ENCODE data around the gene PTPN22.

Gene PTPN22

DNA sequence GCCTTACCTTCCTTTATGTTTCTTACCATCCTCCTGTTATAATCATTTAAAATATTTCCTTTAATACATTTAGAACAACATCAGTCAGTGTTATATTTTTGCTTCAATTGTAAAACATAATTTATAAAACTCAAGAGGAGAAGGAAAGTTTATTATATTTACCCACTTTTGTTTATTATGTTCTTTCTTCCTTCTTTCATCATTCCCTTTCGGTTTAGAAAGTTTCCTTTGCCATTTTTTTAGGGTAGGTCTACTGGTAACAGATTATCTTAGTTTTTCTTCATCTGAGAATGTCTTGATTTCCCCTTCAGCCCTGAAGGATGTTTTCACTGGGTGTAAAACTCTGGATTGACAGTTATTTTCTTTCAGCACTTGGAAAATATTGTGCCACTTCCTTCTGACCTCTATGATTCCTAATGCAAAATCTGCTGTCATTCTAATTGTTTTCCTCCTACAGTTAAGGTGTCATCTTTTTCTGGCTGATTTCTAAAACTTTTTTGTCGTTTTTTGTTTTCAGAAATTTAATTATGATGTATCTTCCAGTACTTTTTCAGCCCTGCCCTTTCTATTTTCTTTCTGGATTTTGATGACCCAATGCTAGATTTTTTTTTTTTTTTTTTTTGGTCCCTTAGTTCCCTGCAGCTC is 25.0 kb downstream of the PTPN22 start:
- no peak for DNase-seq

GRCh38 chr1:113836534-113836933 is 35.0 kb downstream of the PTPN22 start:
- no peak for DNase-seq

- DNase-seq: no peak
These were observed 35.7 kb downstream of the PTPN22 start for GRCh38 chr1:113835686-113836290.

GRCh38 chr1:113834716-113835115 is 36.8 kb downstream of the PTPN22 start:
- no peak for DNase-seq

GRCh38 chr1:113830039-113830438 is 41.5 kb downstream of the PTPN22 start:
- DNase-seq: no peak

DNA sequence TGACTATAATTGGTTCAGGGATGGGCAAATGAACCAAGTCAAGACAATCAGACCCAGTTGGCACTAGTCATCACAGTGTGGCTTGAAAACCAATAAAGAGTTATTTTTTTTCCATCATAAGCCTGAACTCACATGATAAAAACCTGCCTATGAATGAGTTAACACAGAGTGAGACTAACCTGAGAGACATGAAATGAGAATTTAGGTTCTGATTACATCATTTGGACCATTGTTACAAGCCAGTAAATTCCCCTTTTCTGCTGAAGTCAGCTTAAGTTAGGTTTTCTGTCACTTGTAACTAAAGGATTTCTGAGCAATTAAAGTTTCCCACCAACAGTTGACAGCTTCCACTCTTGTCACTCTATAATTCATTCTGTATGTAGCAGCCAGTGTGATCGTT is 49.6 kb downstream of the PTPN22 start:
- no peak for DNase-seq

DNA sequence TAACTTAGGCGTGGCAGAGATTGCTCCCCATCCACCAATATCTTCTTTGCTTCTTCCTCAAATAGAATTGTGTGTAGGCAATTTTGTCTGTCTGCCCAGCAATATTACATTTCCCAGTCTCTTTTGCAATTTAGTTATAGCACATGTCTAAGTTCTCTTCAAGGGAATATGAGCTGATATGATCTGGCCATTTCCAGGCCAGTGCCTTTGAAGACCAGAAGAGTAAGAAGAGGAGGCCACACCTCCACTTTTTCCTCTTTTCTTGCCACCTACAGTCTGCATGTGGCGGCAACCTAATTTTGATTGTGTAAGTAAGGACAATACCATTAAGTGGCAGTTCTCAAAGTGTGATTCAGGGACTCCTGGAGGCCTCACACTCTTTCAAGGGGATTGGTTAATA is 52.9 kb downstream of the PTPN22 start:
- no peak for DNase-seq

GRCh38 chr1:113813218-113813617 is 58.3 kb downstream of the PTPN22 start:
- DNase-seq: no peak

DNA sequence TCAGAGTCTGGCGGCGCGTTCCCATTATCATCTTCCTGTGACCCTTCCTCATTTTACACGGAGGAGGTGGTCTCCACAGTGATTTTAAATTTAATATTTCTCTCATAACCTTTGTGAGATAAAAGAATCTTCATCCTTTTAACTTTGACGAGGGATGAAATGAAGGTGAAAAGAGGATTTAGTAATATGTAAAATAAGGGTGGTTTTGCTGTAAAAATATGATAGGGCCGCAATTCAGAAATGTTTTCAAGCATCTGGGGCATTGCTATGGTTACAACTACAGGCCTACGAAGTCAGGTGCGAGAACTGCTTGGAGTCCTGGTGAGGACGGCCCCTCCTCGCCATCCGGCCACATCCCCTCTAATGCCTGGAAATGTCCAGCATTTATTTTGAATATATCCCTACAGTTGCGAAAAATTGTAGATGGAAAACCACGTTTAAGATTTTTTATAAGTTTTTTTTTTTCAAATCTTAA is 58.8 kb downstream of the PTPN22 start:
- no peak for DNase-seq

DNA sequence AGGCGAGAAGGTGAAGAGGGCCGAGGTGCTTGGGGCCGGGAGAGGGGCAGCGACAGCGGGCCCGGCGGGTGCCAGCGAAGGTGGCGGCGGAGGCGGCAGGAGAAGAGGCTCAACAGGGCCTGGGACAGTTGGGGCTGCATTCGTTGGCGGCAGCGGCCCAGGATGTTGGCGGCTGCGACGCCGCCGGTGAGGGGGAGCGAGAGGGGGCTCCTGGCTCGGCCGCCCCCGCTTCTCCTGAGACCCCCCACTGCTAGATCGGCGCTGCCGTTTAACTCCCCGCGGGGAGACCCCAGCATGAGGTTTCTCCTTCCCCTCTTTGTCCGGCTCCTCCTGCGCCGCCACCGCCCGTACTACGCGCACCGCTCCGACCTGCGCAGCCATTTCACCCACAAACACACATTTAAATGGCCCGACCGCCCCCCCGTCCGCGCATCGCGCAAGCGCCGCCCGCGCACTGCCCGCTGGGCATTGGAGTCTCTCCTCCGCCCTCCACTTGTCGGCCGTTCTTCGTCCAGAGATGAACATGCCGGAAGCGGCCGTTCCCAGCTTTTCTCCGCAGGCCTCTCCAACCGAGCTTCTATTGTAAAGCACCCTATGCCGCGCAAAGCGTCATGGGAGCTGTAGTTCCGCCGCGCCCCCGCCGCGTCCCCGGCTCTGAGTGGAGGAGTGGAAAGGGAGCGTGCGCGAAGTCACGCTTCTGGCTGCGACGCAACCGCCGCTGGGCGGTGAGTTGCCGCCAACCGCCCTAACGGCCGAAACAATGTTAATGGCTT is 59.4 kb downstream of the PTPN22 start, which contains the start of gene RSBN1:
RSBN1 (minus strand) TSS at position 589 of the 773 bp plus-strand sequence; CDS start at position 525, 64 bp downstream.
- peak; percentile 84 for DNase-seq

- DNase-seq: no peak
These were observed 60.2 kb downstream of the PTPN22 start for GRCh38 chr1:113811156-113811887.

DNA sequence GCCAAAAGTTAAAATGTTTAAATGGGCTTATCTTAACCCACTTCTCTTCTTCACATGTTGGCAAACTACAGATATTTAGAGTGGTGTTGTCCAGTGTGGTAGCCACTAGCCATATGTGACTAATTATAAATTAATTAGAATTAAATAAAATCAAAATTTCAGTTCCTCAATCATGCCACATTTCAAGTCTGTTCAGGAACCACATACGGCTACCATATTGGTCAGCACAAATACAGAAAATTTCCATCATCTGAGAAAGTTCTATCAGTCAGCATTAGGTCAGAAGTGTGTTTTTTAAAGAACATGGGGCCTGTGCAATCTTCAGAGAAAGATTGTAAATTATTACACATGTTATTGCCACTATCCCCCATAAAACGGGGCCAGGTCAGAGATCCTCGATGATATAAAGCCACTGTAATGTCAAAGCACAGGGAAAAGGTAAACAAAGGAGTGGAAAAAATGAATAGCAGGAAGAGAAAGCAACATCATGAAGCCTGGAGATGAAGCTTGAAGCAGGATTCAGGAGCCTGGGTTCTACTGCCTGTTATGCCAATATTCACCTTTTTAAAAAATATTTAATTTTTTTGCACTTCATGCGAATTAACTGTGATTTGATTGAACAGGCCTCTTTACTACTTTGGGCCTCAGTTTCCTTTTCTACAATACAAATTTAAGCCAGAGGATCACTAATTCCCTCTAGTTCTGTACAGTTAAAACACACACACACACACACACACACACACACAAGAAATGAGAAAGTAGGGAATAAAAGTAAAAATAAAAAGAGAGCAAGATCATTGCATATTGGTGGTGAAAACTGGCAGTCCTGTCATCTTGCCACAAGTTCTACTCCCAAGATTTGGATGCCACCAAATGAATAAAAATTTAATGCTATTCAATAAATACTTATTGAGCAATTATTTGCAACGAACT is 61.6 kb downstream of the PTPN22 start:
- DNase-seq: no peak

DNA sequence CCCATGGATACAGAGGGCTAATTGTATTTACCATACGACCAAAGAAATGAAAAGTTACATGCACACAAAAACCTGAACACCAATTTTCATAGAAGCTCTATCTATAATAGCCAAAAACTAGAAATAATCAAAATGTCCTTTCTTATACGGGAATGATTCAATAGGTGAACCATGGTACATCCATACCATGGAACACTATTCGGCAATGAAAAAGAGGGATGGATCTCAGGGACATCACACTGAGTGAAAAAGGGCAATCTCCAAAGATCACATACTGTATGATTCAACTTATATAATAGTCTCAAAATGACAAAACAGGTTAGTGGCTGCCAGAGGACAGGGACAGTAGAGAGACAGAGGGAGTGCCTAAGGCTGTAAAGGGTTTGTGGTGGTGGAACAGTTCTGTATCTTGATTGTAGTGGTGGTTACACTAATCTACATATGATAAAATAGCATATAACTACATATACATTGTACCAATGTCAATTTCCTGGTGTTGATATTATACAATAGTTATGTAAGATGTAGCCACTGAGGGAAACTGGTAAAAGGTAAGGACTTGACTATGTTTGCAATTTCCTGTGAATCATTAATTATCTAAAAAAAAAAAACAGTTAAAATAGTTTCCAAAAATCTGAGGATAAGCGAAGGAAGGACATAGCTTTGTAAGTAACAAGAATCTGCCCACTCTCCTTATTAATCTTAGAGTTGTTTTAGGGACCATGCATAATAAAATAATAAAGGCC is 62.9 kb downstream of the PTPN22 start:
- no peak for DNase-seq

DNA sequence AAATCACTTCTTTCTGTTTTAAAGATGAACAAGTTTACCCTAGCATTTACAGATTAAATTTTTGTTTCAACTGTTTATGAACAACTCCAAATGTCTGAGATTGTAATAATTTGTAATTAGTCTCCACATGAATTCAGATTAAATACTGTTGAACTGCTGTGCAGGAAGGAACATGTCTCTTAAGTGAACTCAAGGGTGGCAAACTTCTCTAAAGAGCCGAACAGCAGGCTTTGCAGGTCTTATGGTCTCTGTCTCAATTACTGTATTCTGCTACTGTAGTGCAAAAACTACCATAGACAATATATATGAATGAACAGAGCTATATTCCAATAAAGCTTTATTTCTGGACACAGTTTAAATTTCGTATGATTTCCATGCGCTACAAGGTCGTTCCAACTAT is 65.9 kb downstream of the PTPN22 start:
- no peak for DNase-seq

GRCh38 chr1:113805256-113805531 is 66.3 kb downstream of the PTPN22 start:
- no peak for DNase-seq

- DNase-seq: no peak
These were observed 66.9 kb downstream of the PTPN22 start for GRCh38 chr1:113804421-113805255.

DNA sequence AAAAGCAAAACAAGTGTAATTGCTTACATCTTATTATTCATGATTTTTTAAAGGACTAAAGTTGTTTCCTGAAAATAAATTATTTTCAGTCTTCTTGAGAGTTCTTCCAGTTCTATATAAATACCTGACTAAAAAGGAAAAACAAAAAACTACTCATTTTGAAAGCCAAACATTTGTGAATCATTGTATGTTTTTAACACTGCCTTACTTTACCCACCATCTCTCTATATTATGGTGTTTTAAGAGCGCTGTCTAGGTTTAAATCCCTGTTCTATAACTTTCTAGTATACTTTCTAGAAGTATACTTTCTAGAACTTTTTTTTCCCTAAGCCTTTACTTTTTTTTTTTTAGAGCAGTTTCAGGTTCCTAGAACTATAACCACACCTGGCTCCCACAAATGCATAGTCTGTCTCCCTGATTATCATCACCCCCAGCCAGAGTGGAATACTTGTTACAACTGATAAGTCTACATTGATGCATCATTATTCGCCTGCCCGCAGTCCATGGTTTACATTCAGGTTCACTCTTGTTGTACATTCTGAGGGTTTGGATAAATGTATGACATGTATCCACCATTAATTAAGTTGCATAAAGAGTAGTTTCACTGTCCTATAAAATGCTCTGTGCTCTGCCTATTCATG is 69.0 kb downstream of the PTPN22 start:
- no peak for DNase-seq

DNA sequence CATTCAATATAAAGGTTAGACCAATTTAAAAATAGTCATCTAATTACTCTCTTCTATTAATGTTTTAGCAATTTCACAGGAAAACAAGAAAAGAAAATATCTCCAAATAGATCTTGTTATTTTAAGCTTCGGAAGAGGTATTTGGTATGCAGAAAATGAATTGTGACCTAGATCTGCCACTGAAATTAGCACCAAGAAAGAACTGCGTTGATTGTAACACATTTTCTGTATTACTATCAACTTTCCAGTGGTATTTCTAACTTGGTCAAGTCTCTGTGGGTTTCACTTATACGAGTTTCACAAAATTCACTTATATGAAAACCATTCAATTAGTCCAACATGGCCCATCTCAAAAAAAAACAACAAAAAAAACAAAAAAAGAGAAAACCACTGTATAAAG is 71.0 kb downstream of the PTPN22 start:
- no peak for DNase-seq

- DNase-seq: no peak
These were observed 74.0 kb downstream of the PTPN22 start for GRCh38 chr1:113797472-113797871.
